GM19468 (cell line): ENCODE measurements around the gene SYNJ2.

Experiments used
- ATAC-seq: cut with Tn5 transposase; IDR thresholded peaks from one replicate; pipeline ENCODE4 v1.9.1; 2021; ENCODE audit warnings: mild to moderate bottlenecking, moderate library complexity, moderate number of reproducible peaks; ENCODE audit not compliant: unreplicated experiment; ENCODE audit errors: extremely low read depth

Gene SYNJ2

GRCh38 chr6:158103228-158103627 is 121.6 kb downstream of the SYNJ2 start:
- ATAC-seq, result no peak

GRCh38 chr6:158104696-158105095 is 123.0 kb downstream of the SYNJ2 start:
- ATAC-seq, result no peak

- no peak for ATAC-seq
Observed at GRCh38 chr6:158109748-158110147, 128.1 kb downstream of the SYNJ2 start.

GRCh38 chr6:158110986-158111385 is 129.3 kb downstream of the SYNJ2 start:
- no peak for ATAC-seq

- ATAC-seq, result no peak
Observed at GRCh38 chr6:158111987-158112386, 130.3 kb downstream of the SYNJ2 start.

- no peak for ATAC-seq
Observed at GRCh38 chr6:158113802-158114201, 132.1 kb downstream of the SYNJ2 start.

GRCh38 chr6:158115102-158115501 is 133.4 kb downstream of the SYNJ2 start:
- no peak for ATAC-seq

GRCh38 chr6:158115508-158115907 is 133.8 kb downstream of the SYNJ2 start:
- no peak for ATAC-seq

- ATAC-seq, result no peak
Observed at GRCh38 chr6:158118886-158119285, 137.2 kb downstream of the SYNJ2 start.

GRCh38 chr6:158121335-158121734 is 139.7 kb downstream of the SYNJ2 start:
- ATAC-seq, result no peak

GRCh38 chr6:158122048-158122447 is 140.4 kb downstream of the SYNJ2 start:
- ATAC-seq, result no peak

GRCh38 chr6:158124288-158124687 is 142.6 kb downstream of the SYNJ2 start:
- no peak for ATAC-seq

- ATAC-seq, result no peak
Observed at GRCh38 chr6:158125271-158125670, 143.6 kb downstream of the SYNJ2 start.

- no peak for ATAC-seq
Observed at GRCh38 chr6:158131926-158132325, 150.3 kb downstream of the SYNJ2 start.

- ATAC-seq, result no peak
Observed at GRCh38 chr6:158142789-158143188, 161.1 kb downstream of the SYNJ2 start.

GRCh38 chr6:158143700-158144099 is 162.0 kb downstream of the SYNJ2 start:
- no peak for ATAC-seq
